Peyer's patch (tissue), 4 donors: ENCODE results near the gene SRGAP2C. TPM values are rescaled to one million over a fixed set of nuclear protein-coding genes. Genes with fewer than 3 reads are reported as not detected.
"Not testable (repeated sequence)": the region's sequence is repeated elsewhere in the genome, so short reads cannot be mapped to it uniquely, and the experiment has no call there.

Source experiments
- DNase-seq, 3 donors: peaks; one replicate each; pipeline ENCODE4 v3.0.0-alpha.2; 2017 to 2019
- H3K27ac ChIP-seq, 4 donors: fragments of 200-600 bp; sonication (generic); one replicate each; pipeline ENCODE4 v1.5.1; 2016 to 2019
- H3K27me3 ChIP-seq, 2 donors: fragments of 200-600 bp; sonication (generic); one replicate each; pipeline ENCODE4 v1.5.1; 2019
- H3K36me3 ChIP-seq, 3 donors: fragments of 200-600 bp; sonication (generic); one replicate each; pipeline ENCODE4 v1.5.1; 2016 to 2019
- H3K4me1 ChIP-seq, 4 donors: fragments of 200-600 bp; sonication (generic); one replicate each; pipeline ENCODE4 v1.5.1; 2016 to 2019
- H3K4me3 ChIP-seq, 4 donors: fragments of 200-600 bp; sonication (generic); 1 replicate in 3 of 4; 2 replicates in 1 of 4; pipeline ENCODE4 v1.5.1; 2016 to 2019; ENCODE audit warnings: mild to moderate bottlenecking in 1 of 4
- H3K9me3 ChIP-seq, 4 donors: fragments of 200-600 bp; sonication (generic); one replicate each; pipeline ENCODE4 v1.5.1; 2016 to 2019; ENCODE audit warnings: mild to moderate bottlenecking in 1 of 4
- CTCF ChIP-seq, 6 experiments: fragments of 450-650 bp in 4 of 6; fragments of 200-600 bp in 2 of 6; sonication (generic) in 1 of 6; IDR thresholded peaks; one replicate each; pipeline ENCODE4 v1.5.1; 2017 to 2019; ENCODE audit warnings: antibody characterized with exemption in 6 of 6, mild to moderate bottlenecking in 3 of 6, moderate library complexity in 1 of 6
- POLR2A ChIP-seq, 2 donors: fragments of 450-650 bp; IDR thresholded peaks; one replicate each; pipeline ENCODE4 v1.5.1; 2017; ENCODE audit warnings: antibody characterized with exemption in 2 of 2, mild to moderate bottlenecking in 2 of 2, moderate library complexity in 2 of 2
- small RNA-seq, 2 donors: library from RNA; depleted of rRNA; stranded (forward); fragments of <200 nt; gene quantifications; one replicate each; pipeline ENCODE3, GENCODE V24; 2016
- total RNA-seq, 4 donors: library from RNA; depleted of rRNA; stranded (reverse); fragments of >200 nt; gene quantifications; one replicate each; pipeline ENCODE4 v1.1.0, GENCODE V29; 2016

Gene SRGAP2C
- total RNA-seq, 4 donors from 2014 or later = 5.3 to 21.5 (median 8.6) TPM

- TF ChIP-seq CTCF (IDR thresholded peaks at IDR 0.05) (no peak), POLR2A (IDR thresholded peaks at IDR 0.05) (no peak)
- no peaks in the 10 kb centered on the region for H3K4me1 ChIP-seq
- no peaks in the 10 kb centered on the region for H3K27me3 ChIP-seq
Observed at GRCh38 chr1:121418369-121419049, 233.7 kb downstream of the SRGAP2C start.

GRCh38 chr1:121419050-121419615 is 234.4 kb downstream of the SRGAP2C start:
- H3K4me1 ChIP-seq, H3K27ac ChIP-seq, H3K9me3 ChIP-seq, H3K27me3 ChIP-seq, H3K36me3 ChIP-seq, DNase-seq, H3K4me3 ChIP-seq: not testable (repeated sequence)

More at GRCh38 chr1:121418369-121419049, 233.7 kb downstream of the SRGAP2C start:
- H3K27ac ChIP-seq = no peak overlapping the region
- no peaks in the 10 kb centered on the region for H3K36me3 ChIP-seq
- no peak for DNase-seq
- H3K4me3 ChIP-seq = no peak overlapping the region
- no peaks in the 10 kb centered on the region for H3K9me3 ChIP-seq

GRCh38 chr1:121421490-121421889 is 236.7 kb downstream of the SRGAP2C start:
- not testable (repeated sequence) for DNase-seq

GRCh38 chr1:121423956-121424355 is 239.2 kb downstream of the SRGAP2C start:
- DNase-seq, H3K9me3 ChIP-seq, H3K4me3 ChIP-seq, H3K27ac ChIP-seq, H3K36me3 ChIP-seq, H3K4me1 ChIP-seq, H3K27me3 ChIP-seq: not testable (repeated sequence)

More at GRCh38 chr1:121421490-121421889, 236.7 kb downstream of the SRGAP2C start:
- H3K4me3 ChIP-seq, H3K27ac ChIP-seq, H3K36me3 ChIP-seq, H3K9me3 ChIP-seq, H3K4me1 ChIP-seq, H3K27me3 ChIP-seq: not testable (repeated sequence)

- H3K27ac ChIP-seq, H3K9me3 ChIP-seq, H3K27me3 ChIP-seq, DNase-seq, H3K36me3 ChIP-seq, H3K4me3 ChIP-seq, H3K4me1 ChIP-seq: not testable (repeated sequence)
Observed at GRCh38 chr1:121433517-121433916, 248.7 kb downstream of the SRGAP2C start.

GRCh38 chr1:121438862-121439261 is 254.1 kb downstream of the SRGAP2C start:
- not testable (repeated sequence) for H3K36me3 ChIP-seq, H3K4me1 ChIP-seq, DNase-seq, H3K9me3 ChIP-seq, H3K27ac ChIP-seq, H3K27me3 ChIP-seq, H3K4me3 ChIP-seq

GRCh38 chr1:121440993-121441392 is 256.2 kb downstream of the SRGAP2C start:
- DNase-seq = no peak
- Histone ChIP-seq H3K4me3 (no peak overlapping the region), H3K9me3 (no peaks in the 10 kb centered on the region), H3K27me3 (no peaks in the 10 kb centered on the region), H3K27ac (no peak overlapping the region), H3K4me1 (no peaks in the 10 kb centered on the region), H3K36me3 (no peaks in the 10 kb centered on the region)
- TF ChIP-seq CTCF (IDR thresholded peaks at IDR 0.05) = no peak
- TF ChIP-seq POLR2A (IDR thresholded peaks at IDR 0.05) = no peak

Small RNA genes lying within 50 kb of the gene (small RNA-seq; reads per million reads assigned to genes)
- 0 reads per million in 2 donors for gene AC243994.1

Other genes starting within 250 kb of the SRGAP2C start
- gene FAM72B, start 635 bp upstream of the SRGAP2C start, total RNA-seq = 1 to 10 TPM in 2 of 4 donors, under 1 TPM in 1, not detected in 1; 0.40 to 2.6 (median 2.5) TPM